GM12872 (cell line): ENCODE data around the gene SIX4.

Source experiments
- CTCF ChIP-seq: IDR thresholded peaks from 3 replicates; pipeline ENCODE4 v1.5.1; 2011; ENCODE audit warnings: low read depth, mild to moderate bottlenecking, low read length, moderate library complexity; ENCODE audit not compliant: insufficient read depth

The SIX4 gene

GRCh38 chr14:60670989-60671388 is 53.2 kb downstream of the SIX4 start:
- TF ChIP-seq CTCF: no peak

GRCh38 chr14:60668431-60669112 is 55.6 kb downstream of the SIX4 start:
- TF ChIP-seq CTCF: no peak

GRCh38 chr14:60665177-60665550 is 59.0 kb downstream of the SIX4 start:
- no peak for TF ChIP-seq CTCF

GRCh38 chr14:60662982-60663381 is 61.2 kb downstream of the SIX4 start:
- no peak for TF ChIP-seq CTCF

- TF ChIP-seq CTCF: no peak
Measured at GRCh38 chr14:60661721-60662120, 62.4 kb downstream of the SIX4 start.
